GM19193 (cell line): ENCODE results near the gene FRZB.

ENCODE experiments used
- POLR2A ChIP-seq: IDR thresholded peaks from 4 replicates; pipeline ENCODE4 v1.6.1; 2011; ENCODE audit not compliant: insufficient read depth, insufficient read length; ENCODE audit errors: extremely low read depth

FRZB gene

DNA sequence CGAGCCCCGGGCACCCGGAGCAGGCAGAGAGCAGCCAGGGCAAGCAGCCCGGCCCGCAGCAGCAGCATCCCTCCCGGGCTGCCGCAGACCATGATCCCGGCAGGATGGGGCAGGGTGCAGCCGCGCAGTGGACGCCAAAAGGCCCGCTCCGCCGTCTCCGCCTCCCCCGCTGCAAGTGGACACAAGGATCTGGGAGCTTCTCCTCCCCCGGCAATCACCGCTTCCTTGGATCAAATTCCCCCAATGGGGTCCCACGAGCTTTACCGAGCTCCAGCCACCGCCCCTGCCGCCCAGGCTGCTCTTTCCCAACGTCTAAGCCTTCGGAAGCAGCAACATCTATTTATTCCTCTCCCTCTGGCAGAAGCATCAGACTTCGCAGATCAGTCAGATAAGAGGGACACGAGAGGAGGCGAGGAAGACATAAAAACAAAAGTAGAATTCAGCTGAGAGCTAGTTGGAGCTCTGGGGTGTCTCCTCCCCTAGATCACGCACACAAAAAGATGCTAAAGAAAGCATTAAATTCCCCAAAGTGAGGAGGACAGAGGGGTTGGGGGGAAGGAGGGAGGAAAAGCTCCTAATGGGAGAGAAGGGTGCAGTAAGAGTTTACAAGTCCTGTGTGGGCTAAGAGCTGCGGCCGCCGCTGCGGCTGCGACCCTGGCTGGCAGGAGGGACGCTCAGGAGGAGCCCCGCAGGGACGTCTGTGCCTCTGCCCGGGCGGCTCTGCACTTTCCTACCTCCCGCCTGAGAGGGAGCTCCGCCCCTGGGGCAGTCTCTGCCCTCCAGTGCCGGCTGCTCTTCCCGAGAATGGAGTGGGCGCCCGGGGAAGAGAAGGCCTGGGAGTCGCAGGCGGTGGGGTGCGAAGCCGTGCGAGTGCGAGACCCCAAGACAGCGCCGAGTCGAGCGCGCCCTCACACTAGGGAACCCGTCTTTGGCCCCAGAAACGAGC lies at the start of gene FRZB:
TSS of gene FRZB (minus strand) at position 177 of the 946 bp plus-strand sequence. CDS start at position 92, 85 bp downstream.
- TF ChIP-seq POLR2A: no peak

GRCh38 chr2:182915369-182916326 lies 49.2 kb upstream of the FRZB start:
- TF ChIP-seq POLR2A: no peak

DNA sequence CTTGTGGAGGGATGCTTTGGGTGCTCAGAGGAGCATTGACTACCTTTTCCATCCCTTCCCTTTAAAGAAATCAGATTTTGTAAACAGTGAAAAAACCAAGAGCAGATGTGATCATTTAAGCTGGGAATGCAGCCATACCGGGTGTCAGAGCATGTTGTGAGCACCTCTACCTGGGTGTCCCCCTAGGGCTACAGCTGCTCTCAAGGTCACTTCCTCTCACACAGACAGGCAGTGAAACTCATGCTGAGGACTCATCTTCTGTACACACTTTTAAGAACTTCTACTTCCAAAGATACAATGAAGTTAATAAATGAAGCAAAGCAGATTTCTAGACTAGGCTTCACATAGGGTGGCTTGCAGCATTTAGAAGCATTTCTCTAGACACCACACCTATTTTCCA lies 48.4 kb upstream of the FRZB start:
- no peak for TF ChIP-seq POLR2A

DNA sequence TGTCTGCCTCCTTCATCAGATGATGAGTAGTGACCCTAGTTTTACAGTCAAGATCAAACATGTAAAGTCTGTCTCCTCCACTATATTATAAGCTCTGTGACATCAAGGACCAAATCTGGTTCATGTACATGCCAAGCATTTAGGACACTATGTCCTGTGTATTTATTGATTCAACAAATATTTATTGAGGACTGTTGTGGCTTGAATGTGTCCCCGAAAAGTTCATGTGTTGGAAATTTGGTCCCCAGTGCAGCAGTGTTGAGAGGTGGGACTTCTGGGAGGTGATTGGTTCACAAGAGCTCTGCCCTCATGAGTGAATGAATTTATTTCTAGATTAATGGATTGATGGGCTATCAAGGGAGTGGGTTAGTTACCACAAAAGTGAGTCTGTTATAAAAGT lies 46.6 kb upstream of the FRZB start:
- TF ChIP-seq POLR2A: no peak

- no peak for TF ChIP-seq POLR2A
These were observed 46.1 kb upstream of the FRZB start for GRCh38 chr2:182912518-182912915.

GRCh38 chr2:182911813-182912517 lies 45.5 kb upstream of the FRZB start:
- no peak for TF ChIP-seq POLR2A

- TF ChIP-seq POLR2A: no peak
These were observed 44.5 kb upstream of the FRZB start for GRCh38 chr2:182910965-182911364.

- no peak for TF ChIP-seq POLR2A
These were observed 40.8 kb upstream of the FRZB start for GRCh38 chr2:182907081-182907830.

- no peak for TF ChIP-seq POLR2A
These were observed 40.0 kb upstream of the FRZB start for GRCh38 chr2:182906454-182906853.

GRCh38 chr2:182904844-182905243 lies 38.4 kb upstream of the FRZB start:
- TF ChIP-seq POLR2A: no peak

- no peak for TF ChIP-seq POLR2A
These were observed 37.1 kb upstream of the FRZB start for GRCh38 chr2:182903566-182903965.

- no peak for TF ChIP-seq POLR2A
These were observed 35.3 kb upstream of the FRZB start for GRCh38 chr2:182901748-182902147.

DNA sequence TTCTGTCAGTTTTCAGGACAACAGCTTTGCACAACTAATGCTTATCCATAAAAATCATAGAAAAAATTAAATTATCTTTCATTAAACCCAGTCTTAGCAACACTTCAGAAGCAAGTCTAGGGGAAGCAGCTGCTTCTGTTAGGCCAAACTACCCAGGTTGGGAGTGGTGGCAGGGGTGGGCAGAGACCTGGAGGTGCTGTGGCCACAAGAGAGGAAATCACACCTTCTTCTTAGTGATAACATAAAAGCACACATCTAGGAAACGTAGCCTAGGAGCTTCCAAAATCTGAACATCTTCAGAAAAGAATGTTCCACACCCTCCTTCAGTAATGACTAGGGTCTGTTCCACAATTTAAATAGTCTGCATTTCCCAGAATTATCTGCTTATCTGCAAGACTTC lies 32.3 kb upstream of the FRZB start:
- no peak for TF ChIP-seq POLR2A

DNA sequence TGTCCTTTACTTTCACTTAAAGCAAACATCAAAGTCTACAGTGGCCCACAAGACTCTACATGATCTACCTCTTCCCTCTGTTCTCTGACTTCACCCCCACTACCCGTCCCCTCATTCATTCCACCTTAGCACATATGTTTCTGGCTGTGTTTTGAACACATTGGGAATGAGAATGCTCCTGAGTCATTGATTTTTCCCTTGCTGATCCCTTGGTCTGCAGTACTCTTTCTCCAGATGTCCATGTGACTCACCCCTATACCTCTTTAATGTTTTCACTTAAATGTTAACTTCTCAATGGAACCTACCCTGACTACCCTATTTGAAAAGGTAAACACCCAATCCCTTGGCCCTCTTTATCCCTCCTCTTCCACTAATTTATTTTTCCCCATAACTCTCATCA lies 30.7 kb upstream of the FRZB start:
- no peak for TF ChIP-seq POLR2A
